Globus pallidus (tissue), 1 donor: ENCODE data around the gene SUGCT.
"Not testable (repeated sequence)": the region's sequence is repeated elsewhere in the genome, so short reads cannot be mapped to it uniquely, and the experiment has no call there.

Experiments used
- DNase-seq: peaks from one replicate; pipeline ENCODE4 v3.0.0-alpha.2; 2015; ENCODE audit warnings: low spot score

SUGCT gene

GRCh38 chr7:40139891-40140290 is 5.1 kb downstream of the SUGCT start:
- not testable (repeated sequence) for DNase-seq

- DNase-seq, result not testable (repeated sequence)
These were observed 7.1 kb downstream of the SUGCT start for GRCh38 chr7:40141916-40142315.

DNA sequence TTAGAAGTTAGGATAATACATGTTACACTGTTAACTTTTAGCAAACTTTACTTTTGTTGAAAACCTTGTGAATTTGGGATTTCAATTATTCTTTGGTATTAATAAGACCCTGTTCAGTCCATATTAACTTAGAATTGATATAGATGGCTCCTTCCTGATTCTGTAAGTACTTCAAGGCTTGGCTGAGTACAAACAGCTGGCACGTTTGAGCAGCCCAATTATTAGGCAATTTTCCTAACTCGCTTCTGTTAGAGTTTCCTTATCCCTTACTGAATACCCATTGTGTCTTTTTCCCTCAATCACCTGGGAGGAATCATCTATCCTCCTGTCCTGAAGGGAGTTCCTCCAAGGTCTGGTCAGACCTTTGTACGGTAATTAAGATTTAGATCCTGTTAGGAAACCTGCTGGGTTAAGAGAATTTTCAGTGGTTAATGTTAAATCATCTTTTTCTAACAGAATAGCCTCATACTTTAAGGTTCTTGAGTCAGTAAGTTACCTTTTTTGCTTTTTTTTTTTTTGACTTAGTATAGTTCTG is 10.9 kb downstream of the SUGCT start:
- DNase-seq, result not testable (repeated sequence)

DNA sequence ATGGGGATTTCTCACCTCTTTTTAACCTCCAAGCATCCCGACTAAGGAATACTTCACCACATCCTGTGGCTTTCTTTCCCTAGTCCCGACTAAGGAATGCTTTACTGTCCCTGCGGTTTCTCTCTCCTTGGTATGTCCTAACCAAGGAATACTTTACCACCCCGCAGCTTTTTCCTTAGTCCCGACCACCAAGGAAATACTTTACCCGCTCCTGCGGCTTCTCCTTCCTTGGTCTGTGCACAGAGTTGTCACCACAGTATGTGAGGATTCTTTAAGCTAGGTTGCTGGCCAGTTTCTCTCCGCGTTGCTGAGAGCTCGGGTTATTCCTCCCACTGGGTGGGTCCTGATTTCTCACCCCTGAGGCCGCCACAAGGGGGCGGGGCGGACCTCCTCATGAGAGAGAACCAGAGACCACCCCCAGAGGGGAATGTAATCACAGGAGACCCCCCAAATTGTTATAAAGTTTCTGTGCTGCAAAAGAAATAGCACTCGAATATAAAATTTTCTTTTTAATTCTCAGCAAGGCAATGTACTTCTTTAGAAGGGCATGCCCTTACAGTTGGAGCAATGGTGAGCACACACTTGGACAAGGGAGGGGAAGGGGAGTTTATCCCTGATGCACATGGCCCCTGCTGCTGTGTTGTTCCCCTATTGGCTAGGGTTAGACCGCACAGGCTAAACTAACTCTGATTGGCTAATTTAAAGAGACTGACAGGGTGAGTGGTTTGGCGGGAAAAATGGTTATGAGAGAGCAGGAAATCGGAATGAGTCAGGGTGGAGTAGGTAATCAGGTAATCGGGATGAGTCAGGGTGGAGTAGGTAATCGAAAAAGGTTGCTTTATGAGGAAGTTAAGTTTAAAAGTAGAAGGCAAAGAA is 12.8 kb downstream of the SUGCT start:
- DNase-seq, result no peak

- DNase-seq, result not testable (repeated sequence)
These were observed 13.4 kb downstream of the SUGCT start for GRCh38 chr7:40148247-40148580.

DNA sequence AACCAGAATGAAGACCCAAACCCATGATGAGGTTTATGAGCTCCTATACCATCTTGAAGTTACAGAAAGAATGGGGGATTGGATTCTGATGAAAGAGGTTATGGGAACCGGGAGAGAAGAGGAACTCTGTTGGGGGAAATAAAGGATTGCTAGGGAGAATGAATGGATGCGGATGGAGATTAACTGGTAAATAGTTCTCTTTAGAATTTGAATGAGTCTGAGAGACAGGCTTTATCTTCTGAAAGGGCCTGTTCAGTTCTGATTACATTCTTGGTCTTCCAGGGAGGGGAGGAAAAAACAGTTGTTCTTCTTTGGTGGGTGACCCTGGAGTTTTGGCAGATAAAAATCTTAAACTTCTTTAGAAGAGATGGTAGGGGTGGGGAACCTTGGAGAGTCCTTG is 13.9 kb downstream of the SUGCT start:
- DNase-seq, result no peak

- no peak for DNase-seq
These were observed 16.7 kb downstream of the SUGCT start for GRCh38 chr7:40151504-40151903.

DNA sequence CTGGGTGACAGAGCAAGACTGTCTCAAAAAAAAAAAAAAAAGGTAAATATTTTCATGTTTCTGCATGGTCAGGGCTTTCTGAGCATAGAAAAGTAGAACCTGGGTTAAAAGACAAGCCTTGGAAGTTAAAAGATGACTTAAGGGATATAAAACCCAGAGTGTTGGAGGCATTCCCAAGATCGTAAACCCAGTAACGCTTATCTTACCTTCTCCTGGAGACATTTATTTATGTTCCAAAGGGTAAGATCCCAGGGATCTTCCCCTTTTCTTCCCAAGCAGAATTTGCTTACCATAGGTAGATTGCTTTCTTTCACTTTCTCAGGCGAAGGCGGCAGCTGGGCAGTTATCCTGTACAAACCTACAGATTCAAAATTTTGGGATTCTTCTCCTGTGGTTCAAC is 22.2 kb downstream of the SUGCT start:
- DNase-seq, result no peak

DNA sequence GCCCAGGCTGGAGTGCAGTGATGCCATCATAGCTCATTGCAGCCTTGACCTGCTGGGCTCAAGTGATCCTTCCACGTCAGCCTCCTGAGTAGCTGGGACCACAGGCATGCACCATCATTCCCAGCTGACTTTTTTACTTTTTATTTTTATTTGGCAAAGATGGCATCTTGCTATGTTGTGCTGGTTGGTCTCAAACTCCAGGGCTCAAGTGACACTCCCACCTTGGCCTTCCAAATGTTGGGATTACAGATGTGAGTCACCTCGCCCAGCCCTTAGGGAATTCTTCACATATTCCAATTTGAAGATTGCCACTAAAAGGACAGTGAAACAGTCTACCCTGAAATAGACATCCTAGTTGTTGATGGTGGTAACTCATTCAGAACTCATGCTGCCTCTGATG is 27.7 kb downstream of the SUGCT start:
- DNase-seq, result no peak

- no peak for DNase-seq
These were observed 30.4 kb downstream of the SUGCT start for GRCh38 chr7:40165216-40165615.

- DNase-seq, result no peak
These were observed 32.5 kb downstream of the SUGCT start for GRCh38 chr7:40167291-40167690.

- not testable (repeated sequence) for DNase-seq
These were observed 33.5 kb downstream of the SUGCT start for GRCh38 chr7:40168266-40168665.

GRCh38 chr7:40173121-40173520 is 38.3 kb downstream of the SUGCT start:
- DNase-seq, result not testable (repeated sequence)

GRCh38 chr7:40175256-40175655 is 40.5 kb downstream of the SUGCT start:
- not testable (repeated sequence) for DNase-seq

- DNase-seq, result no peak
These were observed 41.1 kb downstream of the SUGCT start for GRCh38 chr7:40175725-40176510.

GRCh38 chr7:40177071-40177470 is 42.3 kb downstream of the SUGCT start:
- DNase-seq, result no peak

- no peak for DNase-seq
These were observed 47.6 kb downstream of the SUGCT start for GRCh38 chr7:40182452-40182851.

DNA sequence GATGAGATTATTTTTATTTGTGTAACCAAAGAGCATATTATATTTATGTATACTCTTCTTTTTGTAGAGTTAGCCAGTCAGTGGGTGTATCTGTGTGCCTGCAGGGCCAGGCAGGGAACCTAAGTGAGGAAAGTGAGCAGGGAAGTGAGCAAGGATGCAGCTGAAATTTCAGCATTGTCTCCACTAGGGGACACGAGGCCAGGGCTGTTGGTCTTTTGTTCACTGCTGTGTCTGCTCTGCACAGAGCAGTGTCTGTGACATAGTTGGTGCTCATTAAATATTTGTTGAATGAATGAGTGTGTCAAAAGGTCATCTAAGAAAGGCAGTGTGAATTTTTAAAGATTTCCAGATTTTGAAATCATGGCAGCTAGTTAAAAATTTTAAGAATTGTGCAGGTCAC is 51.8 kb downstream of the SUGCT start:
- DNase-seq, result no peak

GRCh38 chr7:40192036-40192435 is 57.2 kb downstream of the SUGCT start:
- no peak for DNase-seq

- DNase-seq, result no peak
These were observed 59.9 kb downstream of the SUGCT start for GRCh38 chr7:40194745-40195144.

GRCh38 chr7:40197527-40197926 is 62.7 kb downstream of the SUGCT start:
- no peak for DNase-seq

GRCh38 chr7:40199076-40199802 is 64.4 kb downstream of the SUGCT start:
- DNase-seq, result no peak
